Measurements from ENCODE around the gene ADGRB3. TPM values are rescaled to one million over a fixed set of nuclear protein-coding genes. Genes with fewer than 3 reads are reported as not detected.

ADGRB3 gene
- total RNA-seq, 1 donor from 2014 or later = 0.92 TPM

GRCh38 chr6:68941345-68941744 is 306.3 kb downstream of the ADGRB3 start:
- no peak for DNase-seq (ENCODE audit: low read depth)
- Histone ChIP-seq H3K36me3 (ENCODE audit: control insufficient read depth, insufficient read depth, low read length) (no peaks in the 10 kb centered on the region), H3K4me3 (ENCODE audit: low read depth, low read length) (no peak overlapping the region), H3K27me3 (ENCODE audit: control insufficient read depth, insufficient read depth, low read length) (no peaks in the 10 kb centered on the region)
- no peak for TF ChIP-seq CTCF (IDR thresholded peaks at IDR 0.05; ENCODE audit: insufficient read depth, low read length, poor library complexity, severe bottlenecking)

DNA sequence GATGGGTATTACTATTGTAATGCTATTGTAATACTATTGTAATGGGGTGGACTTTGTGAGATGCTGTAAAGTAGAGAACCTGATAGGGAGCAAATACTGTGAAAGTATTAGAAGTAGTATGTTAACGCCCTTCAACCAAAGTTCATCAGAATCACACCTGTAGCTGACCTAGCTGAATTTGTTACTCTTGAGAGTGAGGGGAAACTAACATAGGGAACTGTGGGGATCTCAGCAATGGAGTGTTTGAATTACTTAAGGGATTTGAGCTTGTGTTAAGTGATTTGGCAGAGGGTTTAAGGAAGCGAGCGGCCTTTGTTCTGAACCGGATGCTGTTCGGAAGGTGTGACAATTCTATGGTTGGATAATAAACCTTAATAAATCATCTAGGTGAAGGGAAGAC is 312.6 kb downstream of the ADGRB3 start:
- TF ChIP-seq CTCF (IDR thresholded peaks at IDR 0.05; ENCODE audit: insufficient read depth, low read length, poor library complexity, severe bottlenecking) = no peak
- no peak overlapping the region for H3K4me3 ChIP-seq (ENCODE audit: low read depth, low read length)
- DNase-seq (ENCODE audit: low read depth) = no peak
- H3K27me3 ChIP-seq (ENCODE audit: control insufficient read depth, insufficient read depth, low read length) = no peaks in the 10 kb centered on the region
- no peaks in the 10 kb centered on the region for H3K36me3 ChIP-seq (ENCODE audit: control insufficient read depth, insufficient read depth, low read length)

DNA sequence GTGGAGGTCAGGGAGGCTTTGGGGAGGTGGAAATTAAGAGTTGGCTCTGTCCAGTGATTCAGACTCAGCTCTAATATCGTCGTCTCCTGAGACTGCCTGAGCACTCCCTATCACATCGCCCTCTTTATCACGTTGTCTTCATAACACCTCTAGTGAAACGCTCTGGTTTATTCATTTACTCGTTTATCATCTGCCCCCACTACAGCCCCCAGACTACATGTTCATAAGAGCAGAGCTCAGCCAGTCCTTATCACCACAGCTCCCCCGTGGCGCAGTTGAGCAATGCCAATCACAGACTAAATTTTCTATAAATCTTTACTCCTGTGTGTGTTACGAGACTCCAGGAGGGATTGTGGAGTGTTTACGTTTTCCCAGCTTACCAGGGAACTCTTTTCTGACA is 316.2 kb downstream of the ADGRB3 start:
- no peaks in the 10 kb centered on the region for H3K36me3 ChIP-seq (ENCODE audit: control insufficient read depth, insufficient read depth, low read length)
- no peak for DNase-seq (ENCODE audit: low read depth)
- no peak overlapping the region for H3K4me3 ChIP-seq (ENCODE audit: low read depth, low read length)
- no peaks in the 10 kb centered on the region for H3K27me3 ChIP-seq (ENCODE audit: control insufficient read depth, insufficient read depth, low read length)
- TF ChIP-seq CTCF (IDR thresholded peaks at IDR 0.05; ENCODE audit: insufficient read depth, low read length, poor library complexity, severe bottlenecking) = peak; percentile 2

DNA sequence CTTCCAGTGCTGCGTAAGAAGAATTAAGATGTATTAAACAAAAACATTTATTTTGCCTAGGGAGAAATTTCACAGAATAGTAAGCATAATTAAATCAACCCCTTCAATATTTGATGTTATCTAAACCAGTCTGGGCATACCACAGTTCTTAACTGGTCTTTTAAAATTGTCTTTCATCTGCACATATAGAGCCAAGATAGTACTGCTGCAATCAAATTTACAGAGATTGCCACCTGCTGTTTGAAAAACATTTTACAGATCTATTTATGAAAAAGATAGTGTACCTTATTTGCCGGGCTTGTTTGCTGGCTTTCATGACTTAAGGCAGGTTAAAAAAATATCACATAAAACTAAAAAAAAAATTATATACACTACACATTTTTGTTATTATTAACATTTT is 323.2 kb downstream of the ADGRB3 start:
- no peak for DNase-seq (ENCODE audit: low read depth)
- peak; percentile 8 for TF ChIP-seq CTCF (IDR thresholded peaks at IDR 0.05; ENCODE audit: insufficient read depth, low read length, poor library complexity, severe bottlenecking)
- H3K36me3 ChIP-seq (ENCODE audit: control insufficient read depth, insufficient read depth, low read length) = no peaks in the 10 kb centered on the region
- H3K27me3 ChIP-seq (ENCODE audit: control insufficient read depth, insufficient read depth, low read length) = no peaks in the 10 kb centered on the region
- H3K4me3 ChIP-seq (ENCODE audit: low read depth, low read length) = no peak overlapping the region

- Histone ChIP-seq H3K4me3 (ENCODE audit: low read depth, low read length) (no peak overlapping the region), H3K36me3 (ENCODE audit: control insufficient read depth, insufficient read depth, low read length) (no peaks in the 10 kb centered on the region), H3K27me3 (ENCODE audit: control insufficient read depth, insufficient read depth, low read length) (no peaks in the 10 kb centered on the region)
- TF ChIP-seq CTCF (IDR thresholded peaks at IDR 0.05; ENCODE audit: insufficient read depth, low read length, poor library complexity, severe bottlenecking) = peak; percentile 82
- DNase-seq (ENCODE audit: low read depth) = no peak
These were observed 332.6 kb downstream of the ADGRB3 start for GRCh38 chr6:68967549-68968300.

DNA sequence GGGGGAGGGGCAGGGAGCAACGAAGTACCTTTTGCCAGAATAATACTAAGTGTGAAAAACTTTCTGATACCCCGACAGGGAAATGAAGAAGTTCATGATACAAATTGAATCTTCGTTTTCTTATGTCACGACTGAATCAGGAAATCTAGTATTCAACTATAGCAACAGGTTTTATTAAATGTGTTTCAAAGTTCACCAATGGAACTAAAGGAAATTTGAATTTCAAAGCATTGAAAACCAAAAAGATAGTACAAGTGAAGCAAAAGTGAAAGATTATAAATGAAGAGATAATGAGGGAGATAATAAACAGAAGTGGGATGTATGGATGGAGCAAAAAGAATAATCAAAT is 333.2 kb downstream of the ADGRB3 start:
- no peaks in the 10 kb centered on the region for H3K27me3 ChIP-seq (ENCODE audit: control insufficient read depth, insufficient read depth, low read length)
- TF ChIP-seq CTCF (IDR thresholded peaks at IDR 0.05; ENCODE audit: insufficient read depth, low read length, poor library complexity, severe bottlenecking) = no peak
- H3K4me3 ChIP-seq (ENCODE audit: low read depth, low read length) = no peak overlapping the region
- DNase-seq (ENCODE audit: low read depth) = no peak
- H3K36me3 ChIP-seq (ENCODE audit: control insufficient read depth, insufficient read depth, low read length) = no peaks in the 10 kb centered on the region

All from kidney epithelial cell (primary cell).